Measurements from ENCODE around the gene FAM120C. TPM values are rescaled to one million over a fixed set of nuclear protein-coding genes. Genes with fewer than 3 reads are reported as not detected.

The FAM120C gene
- total RNA-seq, 1 experiment from 2014 or later, result 6.1 TPM

DNA sequence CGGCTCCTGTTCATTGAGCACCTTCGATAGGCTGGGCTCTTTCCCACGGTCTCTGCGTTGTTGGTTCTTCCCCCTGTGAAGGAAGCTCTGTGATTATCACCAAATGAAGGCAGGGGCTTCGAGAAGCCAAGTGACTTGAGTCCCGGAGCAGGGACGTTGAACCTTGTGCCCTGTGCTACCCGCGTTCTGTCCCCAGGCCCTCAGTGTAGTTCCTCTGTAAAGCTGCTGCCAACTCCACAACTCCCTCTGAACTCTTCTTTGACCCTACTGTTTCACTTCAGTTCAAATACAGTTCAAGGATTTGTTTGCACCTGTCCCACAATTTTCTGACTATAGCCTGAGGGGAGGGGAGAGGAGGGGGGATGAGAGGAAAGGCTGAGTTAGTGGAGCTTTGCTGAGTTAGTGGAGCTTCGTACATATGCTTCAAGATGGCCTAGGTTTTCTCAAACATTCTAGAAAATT lies 138.1 kb downstream of the FAM120C start:
- CTCF ChIA-PET, result interaction anchor here (1.4 kb wide), 1 partner anchor 23 kb away, joined by 3 read pairs; no protein-coding TSS in a partner anchor
- Histone ChIP-seq H3K4me3 (replicated peaks in 1 of 2; ENCODE audit: low read depth in 1 of 2, low read length in 2 of 2) (peak overlapping the region; percentile 44 to 74), H3K9me2 (ENCODE audit: insufficient read depth) (no peaks in the 10 kb centered on the region), H3K27ac (ENCODE audit: low read depth, low read length) (peak overlapping the region; percentile 81), H3K9ac (ENCODE audit: low read length) (peak overlapping the region; percentile 80), H3K36me3 (ENCODE audit: control insufficient read depth in 1 of 2, insufficient read depth in 2 of 2, low read length in 2 of 2) (peaks cover 0 to 3% of the 10 kb centered on the region in 2 experiments; a peak in 2 of 4 replicates), H4K20me1 (ENCODE audit: insufficient read depth) (no peaks in the 10 kb centered on the region), H3K27me3 (ENCODE audit: insufficient read depth, low read length) (no peaks in the 10 kb centered on the region), H3K4me2 (ENCODE audit: low read length) (peak overlapping the region; percentile 79), H3K4me1 (ENCODE audit: control insufficient read depth in 1 of 2, insufficient read depth in 2 of 2, low read length in 2 of 2) (peaks cover 8 to 20% of the 10 kb centered on the region in 2 experiments), H3K79me2 (ENCODE audit: insufficient read depth, low read length) (peaks cover 7% of the 10 kb centered on the region), H3K9me3 (ENCODE audit: control insufficient read depth in 1 of 2, insufficient read depth in 1 of 2, low read depth in 1 of 2, low read length in 2 of 2) (no peaks in the 10 kb centered on the region), H2AFZ (ENCODE audit: low read depth, low read length, poor library complexity, severe bottlenecking) (no peak overlapping the region)
- ATAC-seq (no peak; the same call in 1 of the 2 replicates), DNase-seq (ENCODE audit: low read depth, low spot score) (no peak)
- intact Hi-C loops (cut with micrococcal nuclease), result loop anchor here (5.0 kb wide), 1 partner anchor 137 kb away; the partner anchor contains the start of gene FAM120C
- TF ChIP-seq, protein P1, sequence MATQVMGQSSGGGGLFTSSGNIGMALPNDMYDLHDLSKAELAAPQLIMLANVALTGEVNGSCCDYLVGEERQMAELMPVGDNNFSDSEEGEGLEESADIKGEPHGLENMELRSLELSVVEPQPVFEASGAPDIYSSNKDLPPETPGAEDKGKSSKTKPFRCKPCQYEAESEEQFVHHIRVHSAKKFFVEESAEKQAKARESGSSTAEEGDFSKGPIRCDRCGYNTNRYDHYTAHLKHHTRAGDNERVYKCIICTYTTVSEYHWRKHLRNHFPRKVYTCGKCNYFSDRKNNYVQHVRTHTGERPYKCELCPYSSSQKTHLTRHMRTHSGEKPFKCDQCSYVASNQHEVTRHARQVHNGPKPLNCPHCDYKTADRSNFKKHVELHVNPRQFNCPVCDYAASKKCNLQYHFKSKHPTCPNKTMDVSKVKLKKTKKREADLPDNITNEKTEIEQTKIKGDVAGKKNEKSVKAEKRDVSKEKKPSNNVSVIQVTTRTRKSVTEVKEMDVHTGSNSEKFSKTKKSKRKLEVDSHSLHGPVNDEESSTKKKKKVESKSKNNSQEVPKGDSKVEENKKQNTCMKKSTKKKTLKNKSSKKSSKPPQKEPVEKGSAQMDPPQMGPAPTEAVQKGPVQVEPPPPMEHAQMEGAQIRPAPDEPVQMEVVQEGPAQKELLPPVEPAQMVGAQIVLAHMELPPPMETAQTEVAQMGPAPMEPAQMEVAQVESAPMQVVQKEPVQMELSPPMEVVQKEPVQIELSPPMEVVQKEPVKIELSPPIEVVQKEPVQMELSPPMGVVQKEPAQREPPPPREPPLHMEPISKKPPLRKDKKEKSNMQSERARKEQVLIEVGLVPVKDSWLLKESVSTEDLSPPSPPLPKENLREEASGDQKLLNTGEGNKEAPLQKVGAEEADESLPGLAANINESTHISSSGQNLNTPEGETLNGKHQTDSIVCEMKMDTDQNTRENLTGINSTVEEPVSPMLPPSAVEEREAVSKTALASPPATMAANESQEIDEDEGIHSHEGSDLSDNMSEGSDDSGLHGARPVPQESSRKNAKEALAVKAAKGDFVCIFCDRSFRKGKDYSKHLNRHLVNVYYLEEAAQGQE (IDR thresholded peaks at IDR 0.05; ENCODE audit: low read depth), result no peak
- TF ChIP-seq TCF7L2 (IDR thresholded peaks at IDR 0.05; ENCODE audit: borderline replicate concordance, extremely low read depth, insufficient read depth, insufficient read length) (no peak), ZFX (IDR thresholded peaks at IDR 0.05) (no peak), RAD21 (IDR thresholded peaks at IDR 0.05; ENCODE audit: low read depth) (no peak), ELF1 (IDR thresholded peaks at IDR 0.05; ENCODE audit: borderline replicate concordance, low read depth) (no peak), CEBPB (IDR thresholded peaks at IDR 0.05; ENCODE audit: low read depth) (no peak), POLR2A (IDR thresholded peaks at IDR 0.05; ENCODE audit: borderline replicate concordance, extremely low read depth, insufficient read depth, insufficient read length) (no peak), ZNF274 (IDR thresholded peaks at IDR 0.05; ENCODE audit: low read depth, low read length) (no peak), YY1 (IDR thresholded peaks at IDR 0.05; ENCODE audit: extremely low read depth, insufficient replicate concordance, low read depth, low read length) (no peak), POLR2AphosphoS5 (IDR thresholded peaks at IDR 0.05; ENCODE audit: low read depth, low read length) (no peak; the same call in 1 of the 2 replicates), SP1 (IDR thresholded peaks at IDR 0.05; ENCODE audit: low read depth) (no peak), JUND (IDR thresholded peaks at IDR 0.05) (no peak), SIN3A (IDR thresholded peaks at IDR 0.05; ENCODE audit: low read depth) (no peak)
- TF ChIP-seq, protein P2, sequence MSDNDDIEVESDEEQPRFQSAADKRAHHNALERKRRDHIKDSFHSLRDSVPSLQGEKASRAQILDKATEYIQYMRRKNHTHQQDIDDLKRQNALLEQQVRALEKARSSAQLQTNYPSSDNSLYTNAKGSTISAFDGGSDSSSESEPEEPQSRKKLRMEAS (IDR thresholded peaks at IDR 0.05), result no peak
- BruUV-seq (replicated peaks), result TSS peak; percentile 97
- POLR2A ChIA-PET, result no interaction called here
- RAD21 ChIA-PET (ENCODE audit: low non-redundant PET in 1 of 2, low total read pairs in 2 of 2, uncharacterized antibody in 2 of 2, unreplicated experiment in 2 of 2), result no interaction called here
